ENCODE data around the gene MYOD1. TPM values are rescaled to one million over a fixed set of nuclear protein-coding genes. Genes with fewer than 3 reads are reported as not detected.

Gene MYOD1
- total and polyA plus RNA-seq, 2 of the 13 experiments (the other 11 are each of a cell fraction or from before 2014, with no cell fraction given), result not detected

DNA sequence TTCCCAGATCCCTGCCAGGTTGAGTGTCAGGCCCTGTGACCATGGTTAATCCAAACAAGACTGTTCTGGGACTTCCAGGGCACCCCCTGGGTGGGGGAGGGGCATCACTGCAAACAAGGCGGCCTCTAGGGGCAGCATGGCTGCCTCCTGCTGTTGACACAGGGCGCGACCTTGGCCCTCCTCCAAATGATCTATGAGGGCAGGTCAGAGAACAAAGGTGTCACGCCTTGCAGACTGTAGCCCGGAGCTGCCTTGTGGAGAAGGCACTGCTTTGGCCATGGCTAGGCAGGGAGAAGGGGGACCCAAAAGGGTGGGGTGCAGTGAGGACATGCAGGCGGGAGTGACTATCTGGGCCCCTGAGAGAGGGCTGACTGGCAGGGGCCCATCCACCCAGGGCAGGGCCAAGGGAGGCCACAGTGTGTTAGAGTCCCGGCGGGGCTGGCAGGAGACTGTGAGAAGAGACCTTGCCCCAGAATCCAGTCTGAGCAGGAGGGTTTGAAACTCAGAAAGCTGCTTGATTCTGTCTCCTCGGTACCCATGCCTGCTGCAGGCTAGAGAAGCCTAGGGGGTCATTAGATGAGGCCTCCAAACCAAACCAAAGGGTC, 50.8 kb downstream of the MYOD1 start (continued):
- peak; percentile 97 for TF ChIP-seq RXRA (CRISPR knock-in tag; IDR thresholded peaks at IDR 0.05)
- peak; percentile 99 for TF ChIP-seq ZMYM4 (CRISPR knock-in tag; IDR thresholded peaks at IDR 0.05)
- TF ChIP-seq FOXA3 (CRISPR knock-in tag; IDR thresholded peaks at IDR 0.05), result peak; percentile 100
- TF ChIP-seq, protein P1, sequence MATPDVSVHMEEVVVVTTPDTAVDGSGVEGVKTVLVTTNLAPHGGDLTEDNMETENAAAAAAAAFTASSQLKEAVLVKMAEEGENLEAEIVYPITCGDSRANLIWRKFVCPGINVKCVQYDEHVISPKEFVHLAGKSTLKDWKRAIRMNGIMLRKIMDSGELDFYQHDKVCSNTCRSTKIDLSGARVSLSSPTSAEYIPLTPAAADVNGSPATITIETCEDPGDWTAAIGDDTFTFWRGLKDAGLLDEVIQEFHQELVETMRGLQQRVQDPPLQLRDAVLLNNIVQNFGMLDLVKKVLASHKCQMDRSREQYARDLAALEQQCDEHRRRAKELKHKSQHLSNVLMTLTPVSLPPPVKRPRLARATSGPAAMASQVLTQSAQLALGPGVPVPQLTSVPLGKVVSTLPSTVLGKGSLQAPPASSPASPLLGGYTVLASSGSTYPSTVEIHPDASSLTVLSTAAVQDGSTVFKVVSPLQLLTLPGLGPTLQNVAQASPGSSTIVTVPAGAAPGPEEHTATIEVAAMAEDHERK (CRISPR knock-in tag; IDR thresholded peaks at IDR 0.05; ENCODE audit: low read depth), result no peak
- TF ChIP-seq ZNF616 (CRISPR knock-in tag; IDR thresholded peaks at IDR 0.05; ENCODE audit: low read depth), result no peak
- TF ChIP-seq, protein P2, sequence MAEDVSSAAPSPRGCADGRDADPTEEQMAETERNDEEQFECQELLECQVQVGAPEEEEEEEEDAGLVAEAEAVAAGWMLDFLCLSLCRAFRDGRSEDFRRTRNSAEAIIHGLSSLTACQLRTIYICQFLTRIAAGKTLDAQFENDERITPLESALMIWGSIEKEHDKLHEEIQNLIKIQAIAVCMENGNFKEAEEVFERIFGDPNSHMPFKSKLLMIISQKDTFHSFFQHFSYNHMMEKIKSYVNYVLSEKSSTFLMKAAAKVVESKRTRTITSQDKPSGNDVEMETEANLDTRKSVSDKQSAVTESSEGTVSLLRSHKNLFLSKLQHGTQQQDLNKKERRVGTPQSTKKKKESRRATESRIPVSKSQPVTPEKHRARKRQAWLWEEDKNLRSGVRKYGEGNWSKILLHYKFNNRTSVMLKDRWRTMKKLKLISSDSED (CRISPR knock-in tag; IDR thresholded peaks at IDR 0.05), result 0 out of 2 replicates have a peak, but pooled peaks have one; percentile 54
- peak; percentile 99 for TF ChIP-seq SALL1 (CRISPR knock-in tag; IDR thresholded peaks at IDR 0.05)
- peak; percentile 37; the same call in 1 of the 2 replicates for TF ChIP-seq PHF20 (CRISPR knock-in tag; IDR thresholded peaks at IDR 0.05)
- TF ChIP-seq, protein P3, sequence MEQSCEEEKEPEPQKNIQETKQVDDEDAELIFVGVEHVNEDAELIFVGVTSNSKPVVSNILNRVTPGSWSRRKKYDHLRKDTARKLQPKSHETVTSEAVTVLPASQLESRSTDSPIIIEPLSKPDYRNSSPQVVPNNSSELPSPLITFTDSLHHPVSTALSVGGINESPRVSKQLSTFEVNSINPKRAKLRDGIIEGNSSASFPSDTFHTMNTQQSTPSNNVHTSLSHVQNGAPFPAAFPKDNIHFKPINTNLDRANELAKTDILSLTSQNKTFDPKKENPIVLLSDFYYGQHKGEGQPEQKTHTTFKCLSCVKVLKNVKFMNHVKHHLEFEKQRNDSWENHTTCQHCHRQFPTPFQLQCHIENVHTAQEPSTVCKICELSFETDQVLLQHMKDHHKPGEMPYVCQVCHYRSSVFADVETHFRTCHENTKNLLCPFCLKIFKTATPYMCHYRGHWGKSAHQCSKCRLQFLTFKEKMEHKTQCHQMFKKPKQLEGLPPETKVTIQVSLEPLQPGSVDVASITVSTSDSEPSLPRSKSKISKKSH (CRISPR knock-in tag; IDR thresholded peaks at IDR 0.05; ENCODE audit: borderline replicate concordance), result peak; percentile 72; the same call in 1 of the 2 replicates
- TF ChIP-seq ZFAT (CRISPR knock-in tag; conservative IDR thresholded peaks at IDR 0.05), result no peak
- TF ChIP-seq, protein P4, sequence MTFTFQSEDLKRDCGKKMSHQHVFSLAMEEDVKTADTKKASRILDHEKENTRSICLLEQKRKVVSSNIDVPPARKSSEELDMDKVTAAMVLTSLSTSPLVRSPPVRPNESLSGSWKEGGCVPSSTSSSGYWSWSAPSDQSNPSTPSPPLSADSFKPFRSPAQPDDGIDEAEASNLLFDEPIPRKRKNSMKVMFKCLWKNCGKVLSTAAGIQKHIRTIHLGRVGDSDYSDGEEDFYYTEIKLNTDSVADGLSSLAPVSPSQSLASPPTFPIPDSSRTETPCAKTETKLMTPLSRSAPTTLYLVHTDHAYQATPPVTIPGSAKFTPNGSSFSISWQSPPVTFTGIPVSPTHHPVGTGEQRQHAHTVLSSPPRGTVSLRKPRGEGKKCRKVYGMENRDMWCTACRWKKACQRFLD (CRISPR knock-in tag; IDR thresholded peaks at IDR 0.05; ENCODE audit: borderline replicate concordance), result 0 out of 2 replicates have a peak, but pooled peaks have one; percentile 69
- TF ChIP-seq NCOA1 (CRISPR knock-in tag; IDR thresholded peaks at IDR 0.05), result peak; percentile 69; the same call in 1 of the 2 replicates
- TF ChIP-seq, protein P5, sequence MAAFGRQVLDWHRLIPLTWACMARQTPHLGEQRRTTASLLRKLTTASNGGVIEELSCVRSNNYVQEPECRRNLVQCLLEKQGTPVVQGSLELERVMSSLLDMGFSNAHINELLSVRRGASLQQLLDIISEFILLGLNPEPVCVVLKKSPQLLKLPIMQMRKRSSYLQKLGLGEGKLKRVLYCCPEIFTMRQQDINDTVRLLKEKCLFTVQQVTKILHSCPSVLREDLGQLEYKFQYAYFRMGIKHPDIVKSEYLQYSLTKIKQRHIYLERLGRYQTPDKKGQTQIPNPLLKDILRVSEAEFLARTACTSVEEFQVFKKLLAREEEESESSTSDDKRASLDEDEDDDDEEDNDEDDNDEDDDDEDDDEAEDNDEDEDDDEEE (CRISPR knock-in tag; IDR thresholded peaks at IDR 0.05), result peak; percentile 91
- TF ChIP-seq ZNF230 (CRISPR knock-in tag; IDR thresholded peaks at IDR 0.05), result 0 out of 2 replicates have a peak, but pooled peaks have one; percentile 82
- peak; percentile 77 for TF ChIP-seq IKZF4 (CRISPR knock-in tag; IDR thresholded peaks at IDR 0.05; ENCODE audit: borderline replicate concordance, low read depth, not compliant biosample characterization)
- peak; percentile 75 for TF ChIP-seq GATAD1 (CRISPR knock-in tag; IDR thresholded peaks at IDR 0.05)
- TF ChIP-seq CHD2 (IDR thresholded peaks at IDR 0.05; ENCODE audit: low read depth, low read length), result peak; percentile 79; the same call in 1 of the 2 replicates
- TF ChIP-seq ZNF160 (CRISPR knock-in tag; IDR thresholded peaks at IDR 0.05), result no peak; the same call in 1 of the 2 replicates
- TF ChIP-seq, protein P6, sequence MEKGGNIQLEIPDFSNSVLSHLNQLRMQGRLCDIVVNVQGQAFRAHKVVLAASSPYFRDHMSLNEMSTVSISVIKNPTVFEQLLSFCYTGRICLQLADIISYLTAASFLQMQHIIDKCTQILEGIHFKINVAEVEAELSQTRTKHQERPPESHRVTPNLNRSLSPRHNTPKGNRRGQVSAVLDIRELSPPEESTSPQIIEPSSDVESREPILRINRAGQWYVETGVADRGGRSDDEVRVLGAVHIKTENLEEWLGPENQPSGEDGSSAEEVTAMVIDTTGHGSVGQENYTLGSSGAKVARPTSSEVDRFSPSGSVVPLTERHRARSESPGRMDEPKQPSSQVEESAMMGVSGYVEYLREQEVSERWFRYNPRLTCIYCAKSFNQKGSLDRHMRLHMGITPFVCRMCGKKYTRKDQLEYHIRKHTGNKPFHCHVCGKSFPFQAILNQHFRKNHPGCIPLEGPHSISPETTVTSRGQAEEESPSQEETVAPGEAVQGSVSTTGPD (CRISPR knock-in tag; IDR thresholded peaks at IDR 0.05), result no peak
